ENCODE data around the gene ALDH2. TPM values are rescaled to one million over a fixed set of nuclear protein-coding genes. Genes with fewer than 3 reads are reported as not detected.
"Not testable (repeated sequence)": the region's sequence is repeated elsewhere in the genome, so short reads cannot be mapped to it uniquely, and the experiment has no call there.

Gene ALDH2
- polyA plus RNA-seq, 1 donor (not counting 4 experiments of a cell fraction or from before 2014, with no cell fraction given): 33.8 TPM

- H3K79me2 ChIP-seq (ENCODE audit: control insufficient read depth, insufficient read depth, low read length): no peaks in the 10 kb centered on the region
- no peak for TF ChIP-seq CTCF (optimal IDR thresholded peaks at IDR 0.05 in 1 of 3, IDR thresholded peaks at IDR 0.05 in 1 of 3, conservative IDR thresholded peaks at IDR 0.05 in 1 of 3; ENCODE audit: extremely low read depth in 1 of 3, insufficient read depth in 2 of 3, low read length in 3 of 3)
- TF ChIP-seq EZH2 (IDR thresholded peaks at IDR 0.05; ENCODE audit: low read length): no peak
- dilution Hi-C loops (cut with MboI; ENCODE audit: extremely low pct_ligation_motif_present, low sequenced_read_pairs): no loop called here
- no peak overlapping the region for H3K9ac ChIP-seq (ENCODE audit: control insufficient read depth, extremely low read depth, insufficient read depth, low read length)
- H3K36me3 ChIP-seq (ENCODE audit: control insufficient read depth in 2 of 2, extremely low read depth in 1 of 2, insufficient read depth in 2 of 2, low read length in 2 of 2): peaks cover 0 to 8% of the 10 kb centered on the region in 2 experiments
- FAIRE-seq: no peak
- H3K27me3 ChIP-seq (ENCODE audit: control insufficient read depth, extremely low read depth, insufficient read depth, low read length): no peaks in the 10 kb centered on the region
- H3K4me1 ChIP-seq (ENCODE audit: control insufficient read depth, extremely low read depth, insufficient read depth, low read length): no peaks in the 10 kb centered on the region
- no peak for DNase-seq (ENCODE audit: low read depth, low spot score)
- H4K20me1 ChIP-seq (ENCODE audit: control insufficient read depth, extremely low read depth, insufficient read depth, low read length): no peaks in the 10 kb centered on the region
- H3K9me3 ChIP-seq (ENCODE audit: control insufficient read depth, low read depth, low read length): no peaks in the 10 kb centered on the region
- H2AFZ ChIP-seq (ENCODE audit: control insufficient read depth, low read length): no peak overlapping the region
- H3K4me2 ChIP-seq (ENCODE audit: control insufficient read depth, extremely low read depth, insufficient read depth, low read depth, low read length): no peak overlapping the region
- H3K9me1 ChIP-seq (ENCODE audit: control insufficient read depth, extremely low read depth, insufficient read depth, low read length): no peaks in the 10 kb centered on the region
- H3K4me3 ChIP-seq (ENCODE audit: control insufficient read depth in 2 of 3, extremely low read depth in 1 of 3, insufficient read depth in 2 of 3, low read depth in 1 of 3, low read length in 3 of 3): no peak overlapping the region
- H3K27ac ChIP-seq (ENCODE audit: control insufficient read depth, insufficient read depth, low read length): no peak overlapping the region
Observed at GRCh38 chr12:111720457-111720856, 46.3 kb upstream of the ALDH2 start.

GRCh38 chr12:111723646-111724360 lies 42.9 kb upstream of the ALDH2 start:
- H3K9me3 ChIP-seq (ENCODE audit: control insufficient read depth, low read depth, low read length); H3K79me2 ChIP-seq (ENCODE audit: control insufficient read depth, insufficient read depth, low read length); dilution Hi-C loops (cut with MboI; ENCODE audit: extremely low pct_ligation_motif_present, low sequenced_read_pairs); H3K4me2 ChIP-seq (ENCODE audit: control insufficient read depth, extremely low read depth, insufficient read depth, low read depth, low read length); H3K27ac ChIP-seq (ENCODE audit: control insufficient read depth, insufficient read depth, low read length); H4K20me1 ChIP-seq (ENCODE audit: control insufficient read depth, extremely low read depth, insufficient read depth, low read length); H3K9ac ChIP-seq (ENCODE audit: control insufficient read depth, extremely low read depth, insufficient read depth, low read length); FAIRE-seq; H3K36me3 ChIP-seq (ENCODE audit: control insufficient read depth in 2 of 2, extremely low read depth in 1 of 2, insufficient read depth in 2 of 2, low read length in 2 of 2); H2AFZ ChIP-seq (ENCODE audit: control insufficient read depth, low read length); H3K9me1 ChIP-seq (ENCODE audit: control insufficient read depth, extremely low read depth, insufficient read depth, low read length); H3K27me3 ChIP-seq (ENCODE audit: control insufficient read depth, extremely low read depth, insufficient read depth, low read length); DNase-seq (ENCODE audit: low read depth, low spot score); H3K4me3 ChIP-seq (ENCODE audit: control insufficient read depth in 2 of 3, extremely low read depth in 1 of 3, insufficient read depth in 2 of 3, low read depth in 1 of 3, low read length in 3 of 3); H3K4me1 ChIP-seq (ENCODE audit: control insufficient read depth, extremely low read depth, insufficient read depth, low read length): not testable (repeated sequence)

GRCh38 chr12:111728795-111729194 lies 37.9 kb upstream of the ALDH2 start:
- FAIRE-seq (no peak), DNase-seq (ENCODE audit: low read depth, low spot score) (no peak)
- Histone ChIP-seq H3K9ac (ENCODE audit: control insufficient read depth, extremely low read depth, insufficient read depth, low read length) (no peak overlapping the region), H4K20me1 (ENCODE audit: control insufficient read depth, extremely low read depth, insufficient read depth, low read length) (no peaks in the 10 kb centered on the region), H3K4me3 (ENCODE audit: control insufficient read depth in 2 of 3, extremely low read depth in 1 of 3, insufficient read depth in 2 of 3, low read depth in 1 of 3, low read length in 3 of 3) (no peak overlapping the region), H3K9me1 (ENCODE audit: control insufficient read depth, extremely low read depth, insufficient read depth, low read length) (no peaks in the 10 kb centered on the region), H3K27me3 (ENCODE audit: control insufficient read depth, extremely low read depth, insufficient read depth, low read length) (no peaks in the 10 kb centered on the region), H3K4me1 (ENCODE audit: control insufficient read depth, extremely low read depth, insufficient read depth, low read length) (no peaks in the 10 kb centered on the region), H3K36me3 (ENCODE audit: control insufficient read depth in 2 of 2, extremely low read depth in 1 of 2, insufficient read depth in 2 of 2, low read length in 2 of 2) (peaks cover 6 to 12% of the 10 kb centered on the region in 2 experiments), H3K9me3 (ENCODE audit: control insufficient read depth, low read depth, low read length) (no peaks in the 10 kb centered on the region), H2AFZ (ENCODE audit: control insufficient read depth, low read length) (no peak overlapping the region), H3K4me2 (ENCODE audit: control insufficient read depth, extremely low read depth, insufficient read depth, low read depth, low read length) (no peak overlapping the region), H3K79me2 (ENCODE audit: control insufficient read depth, insufficient read depth, low read length) (no peaks in the 10 kb centered on the region), H3K27ac (ENCODE audit: control insufficient read depth, insufficient read depth, low read length) (no peak overlapping the region)
- TF ChIP-seq CTCF (optimal IDR thresholded peaks at IDR 0.05 in 1 of 3, IDR thresholded peaks at IDR 0.05 in 1 of 3, conservative IDR thresholded peaks at IDR 0.05 in 1 of 3; ENCODE audit: extremely low read depth in 1 of 3, insufficient read depth in 2 of 3, low read length in 3 of 3): no peak
- TF ChIP-seq EZH2 (IDR thresholded peaks at IDR 0.05; ENCODE audit: low read length): no peak
- dilution Hi-C loops (cut with MboI; ENCODE audit: extremely low pct_ligation_motif_present, low sequenced_read_pairs): no loop called here

Measured in keratinocyte (primary cell).